HEK293 (cell line): Measurements from ENCODE around the gene WRAP53.

Experiments used
- BCL11B ChIP-seq: fragments of 450-650 bp; formaldehyde crosslinking; IDR thresholded peaks from 2 replicates; pipeline ENCODE4 v1.5.1; 2016; ENCODE audit warnings: low read depth, missing biosample characterization, missing genetic modification characterization
- KLF10 ChIP-seq: fragments of 450-650 bp; IDR thresholded peaks from 2 replicates; pipeline ENCODE4 v1.5.1; 2018; ENCODE audit warnings: missing biosample characterization, mild to moderate bottlenecking, missing genetic modification characterization
- SP2 ChIP-seq: fragments of 450-650 bp; formaldehyde crosslinking; IDR thresholded peaks from 2 replicates; pipeline ENCODE4 v1.5.1; 2016; ENCODE audit warnings: missing biosample characterization, missing genetic modification characterization
- TRIM28 ChIP-seq: IDR thresholded peaks from 2 replicates; pipeline ENCODE4 v1.6.1; 2011; ENCODE audit warnings: low read length, control low read depth, borderline replicate concordance
- ZBTB7A ChIP-seq: fragments of 450-650 bp; formaldehyde crosslinking; IDR thresholded peaks from 2 replicates; pipeline ENCODE4 v1.5.1; 2016; ENCODE audit warnings: low read depth, missing biosample characterization, missing genetic modification characterization
- ZFHX2 ChIP-seq: fragments of 450-650 bp; formaldehyde crosslinking; conservative IDR thresholded peaks from 2 replicates; pipeline ENCODE4 v1.5.1; 2016; ENCODE audit warnings: missing biosample characterization, missing genetic modification characterization
- ZFP37 ChIP-seq: fragments of 450-650 bp; formaldehyde crosslinking; IDR thresholded peaks from 2 replicates; pipeline ENCODE4 v1.5.1; 2016; ENCODE audit warnings: missing biosample characterization, missing genetic modification characterization
- ZNF121 ChIP-seq: fragments of 450-650 bp; formaldehyde crosslinking; IDR thresholded peaks from 2 replicates; pipeline ENCODE4 v1.5.1; 2016; ENCODE audit warnings: missing biosample characterization, missing genetic modification characterization
- ZNF138 ChIP-seq: fragments of 450-650 bp; formaldehyde crosslinking; IDR thresholded peaks from 2 replicates; pipeline ENCODE4 v1.5.1; 2016; ENCODE audit warnings: missing biosample characterization, missing genetic modification characterization, borderline replicate concordance
- ZNF19 ChIP-seq: fragments of 450-650 bp; formaldehyde crosslinking; IDR thresholded peaks from 2 replicates; pipeline ENCODE4; 2016; ENCODE audit warnings: missing biosample characterization, missing genetic modification characterization, low read depth
- ZNF223 ChIP-seq: fragments of 450-650 bp; formaldehyde crosslinking; IDR thresholded peaks from 2 replicates; pipeline ENCODE4 v1.5.1; 2016; ENCODE audit warnings: missing biosample characterization, missing genetic modification characterization
- ZNF311 ChIP-seq: fragments of 450-650 bp; formaldehyde crosslinking; IDR thresholded peaks from 2 replicates; pipeline ENCODE4 v1.5.1; 2017; ENCODE audit warnings: missing biosample characterization, missing genetic modification characterization, borderline replicate concordance
- ZNF324 ChIP-seq: fragments of 450-650 bp; formaldehyde crosslinking; IDR thresholded peaks from 2 replicates; pipeline ENCODE4 v1.5.1; 2016; ENCODE audit warnings: missing biosample characterization, missing genetic modification characterization
- ZNF544 ChIP-seq: fragments of 450-650 bp; formaldehyde crosslinking; IDR thresholded peaks from 2 replicates; pipeline ENCODE4 v1.5.0; 2017; ENCODE audit warnings: missing biosample characterization, missing genetic modification characterization
- ZNF571 ChIP-seq: fragments of 450-650 bp; formaldehyde crosslinking; IDR thresholded peaks from 2 replicates; pipeline ENCODE4 v1.5.0; 2017; ENCODE audit warnings: missing biosample characterization, missing genetic modification characterization
- ZNF626 ChIP-seq: fragments of 450-650 bp; sonication (Bioruptor Pico); formaldehyde crosslinking; IDR thresholded peaks from 2 replicates; pipeline ENCODE4 v1.5.1; 2018; ENCODE audit warnings: missing biosample characterization, missing genetic modification characterization, inconsistent platforms
- ZNF658 ChIP-seq: fragments of 450-650 bp; formaldehyde crosslinking; IDR thresholded peaks from 2 replicates; pipeline ENCODE4; 2016; ENCODE audit warnings: missing biosample characterization, missing genetic modification characterization
- ZNF660 ChIP-seq: fragments of 450-650 bp; IDR thresholded peaks from 2 replicates; pipeline ENCODE4 v1.5.1; 2018; ENCODE audit warnings: missing biosample characterization, mild to moderate bottlenecking, missing genetic modification characterization
- ZNF76 ChIP-seq: fragments of 450-650 bp; formaldehyde crosslinking; IDR thresholded peaks from 2 replicates; pipeline ENCODE4; 2016; ENCODE audit warnings: low read depth, missing biosample characterization, missing genetic modification characterization, borderline replicate concordance
- ZNF777 ChIP-seq: fragments of 450-650 bp; formaldehyde crosslinking; IDR thresholded peaks from 2 replicates; pipeline ENCODE4 v1.5.1; 2017; ENCODE audit warnings: missing biosample characterization, missing genetic modification characterization, borderline replicate concordance
- TF ChIP-seq, protein P1 (sequence below): fragments of 450-650 bp; formaldehyde crosslinking; IDR thresholded peaks from 2 replicates; pipeline ENCODE4 v1.5.1; 2017; ENCODE audit warnings: missing biosample characterization, mild to moderate bottlenecking, missing genetic modification characterization, moderate library complexity
- TF ChIP-seq, protein P2 (sequence below): fragments of 450-650 bp; formaldehyde crosslinking; IDR thresholded peaks from 2 replicates; pipeline ENCODE4 v1.5.1; 2017; ENCODE audit warnings: missing biosample characterization, missing genetic modification characterization
- TF ChIP-seq, protein P3 (sequence below): fragments of 450-650 bp; formaldehyde crosslinking; conservative IDR thresholded peaks from 2 replicates; pipeline ENCODE4 v1.5.1; 2016; ENCODE audit warnings: low read depth, missing biosample characterization, missing genetic modification characterization
- TF ChIP-seq, protein P4 (sequence below): fragments of 450-650 bp; formaldehyde crosslinking; IDR thresholded peaks from 2 replicates; pipeline ENCODE4 v1.5.1; 2016; ENCODE audit warnings: missing biosample characterization, missing genetic modification characterization
- TF ChIP-seq, protein P5 (sequence below): fragments of 450-650 bp; formaldehyde crosslinking; IDR thresholded peaks from 2 replicates; pipeline ENCODE4 v1.5.1; 2016; ENCODE audit warnings: missing biosample characterization, missing genetic modification characterization
- TF ChIP-seq, protein P6 (sequence below): fragments of 450-650 bp; formaldehyde crosslinking; IDR thresholded peaks from 2 replicates; pipeline ENCODE4 v1.5.1; 2016; ENCODE audit warnings: missing biosample characterization, missing genetic modification characterization
- TF ChIP-seq, protein P7 (sequence below): IDR thresholded peaks from 2 replicates; pipeline ENCODE4 v1.6.1; 2011; ENCODE audit warnings: mild to moderate bottlenecking, low read depth, low read length, borderline replicate concordance

WRAP53 gene

DNA sequence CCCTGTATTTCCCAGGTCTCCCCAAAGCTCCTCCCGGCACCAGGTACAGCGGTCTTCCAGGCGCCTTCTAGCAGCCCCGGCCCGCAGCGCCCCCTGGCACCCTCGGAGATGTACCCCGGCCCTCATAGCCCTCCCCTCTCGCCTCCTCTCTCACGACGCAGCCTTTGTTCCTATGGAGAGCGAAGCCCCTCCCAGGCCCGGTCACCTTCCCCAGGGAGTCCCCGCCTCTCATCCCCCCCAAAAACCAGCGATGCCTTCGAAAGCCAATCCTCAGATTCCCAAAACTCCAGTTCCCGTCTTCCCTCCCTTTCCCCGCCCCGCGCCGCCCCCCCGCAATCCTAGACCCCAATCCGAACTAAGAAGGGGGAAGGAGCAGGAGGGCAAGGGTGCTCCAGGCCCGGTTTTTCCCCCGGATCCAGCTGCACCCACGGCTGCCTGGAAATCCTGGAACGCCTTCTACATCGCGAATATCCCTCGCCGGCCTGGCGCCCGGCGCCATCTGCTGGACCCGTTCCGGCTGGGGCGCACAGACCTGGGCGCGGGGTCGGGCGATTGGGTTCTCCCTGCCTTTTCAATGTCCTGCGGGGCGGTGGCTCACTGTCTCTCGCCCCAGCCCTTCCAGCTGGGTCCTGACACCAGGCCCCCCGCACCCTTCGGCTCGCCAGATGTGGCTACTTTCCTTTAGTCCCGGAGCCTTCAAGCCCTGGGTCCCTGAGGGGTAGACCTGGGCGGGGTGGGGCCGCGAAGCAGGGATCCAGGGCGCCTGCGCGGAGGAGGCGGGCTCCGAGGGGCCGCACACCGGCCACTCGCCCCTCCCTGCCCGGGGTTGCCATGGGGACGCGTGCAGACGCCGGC is 28.9 kb downstream of the WRAP53 start, which contains the start of gene DNAH2 (continued):
- TF ChIP-seq ZNF76, result peak; percentile 88
- peak; percentile 90 for TF ChIP-seq KLF10 (tag by site-specific recombination)
- TF ChIP-seq ZNF138 (tag by site-specific recombination), result no peak
- TF ChIP-seq ZNF626 (tag by site-specific recombination), result no peak
- TF ChIP-seq ZNF121 (tag by site-specific recombination), result peak; percentile 59; the same call in 1 of the 2 replicates
- 0 out of 2 replicates have a peak, but pooled peaks have one; percentile 38 for TF ChIP-seq TRIM28
- TF ChIP-seq, protein P1, sequence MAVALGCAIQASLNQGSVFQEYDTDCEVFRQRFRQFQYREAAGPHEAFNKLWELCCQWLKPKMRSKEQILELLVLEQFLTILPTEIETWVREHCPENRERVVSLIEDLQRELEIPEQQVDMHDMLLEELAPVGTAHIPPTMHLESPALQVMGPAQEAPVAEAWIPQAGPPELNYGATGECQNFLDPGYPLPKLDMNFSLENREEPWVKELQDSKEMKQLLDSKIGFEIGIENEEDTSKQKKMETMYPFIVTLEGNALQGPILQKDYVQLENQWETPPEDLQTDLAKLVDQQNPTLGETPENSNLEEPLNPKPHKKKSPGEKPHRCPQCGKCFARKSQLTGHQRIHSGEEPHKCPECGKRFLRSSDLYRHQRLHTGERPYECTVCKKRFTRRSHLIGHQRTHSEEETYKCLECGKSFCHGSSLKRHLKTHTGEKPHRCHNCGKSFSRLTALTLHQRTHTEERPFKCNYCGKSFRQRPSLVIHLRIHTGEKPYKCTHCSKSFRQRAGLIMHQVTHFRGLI (tag by site-specific recombination), result peak; percentile 60; the same call in 1 of the 2 replicates
- TF ChIP-seq ZNF777 (tag by site-specific recombination), result peak; percentile 76; the same call in 1 of the 2 replicates
- 0 out of 2 replicates have a peak, but pooled peaks have one; percentile 56 for TF ChIP-seq ZNF223 (tag by site-specific recombination)
- TF ChIP-seq, protein P2, sequence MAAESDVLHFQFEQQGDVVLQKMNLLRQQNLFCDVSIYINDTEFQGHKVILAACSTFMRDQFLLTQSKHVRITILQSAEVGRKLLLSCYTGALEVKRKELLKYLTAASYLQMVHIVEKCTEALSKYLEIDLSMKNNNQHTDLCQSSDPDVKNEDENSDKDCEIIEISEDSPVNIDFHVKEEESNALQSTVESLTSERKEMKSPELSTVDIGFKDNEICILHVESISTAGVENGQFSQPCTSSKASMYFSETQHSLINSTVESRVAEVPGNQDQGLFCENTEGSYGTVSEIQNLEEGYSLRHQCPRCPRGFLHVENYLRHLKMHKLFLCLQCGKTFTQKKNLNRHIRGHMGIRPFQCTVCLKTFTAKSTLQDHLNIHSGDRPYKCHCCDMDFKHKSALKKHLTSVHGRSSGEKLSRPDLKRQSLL (tag by site-specific recombination), result peak; percentile 62; the same call in 1 of the 2 replicates
- TF ChIP-seq, protein P3, sequence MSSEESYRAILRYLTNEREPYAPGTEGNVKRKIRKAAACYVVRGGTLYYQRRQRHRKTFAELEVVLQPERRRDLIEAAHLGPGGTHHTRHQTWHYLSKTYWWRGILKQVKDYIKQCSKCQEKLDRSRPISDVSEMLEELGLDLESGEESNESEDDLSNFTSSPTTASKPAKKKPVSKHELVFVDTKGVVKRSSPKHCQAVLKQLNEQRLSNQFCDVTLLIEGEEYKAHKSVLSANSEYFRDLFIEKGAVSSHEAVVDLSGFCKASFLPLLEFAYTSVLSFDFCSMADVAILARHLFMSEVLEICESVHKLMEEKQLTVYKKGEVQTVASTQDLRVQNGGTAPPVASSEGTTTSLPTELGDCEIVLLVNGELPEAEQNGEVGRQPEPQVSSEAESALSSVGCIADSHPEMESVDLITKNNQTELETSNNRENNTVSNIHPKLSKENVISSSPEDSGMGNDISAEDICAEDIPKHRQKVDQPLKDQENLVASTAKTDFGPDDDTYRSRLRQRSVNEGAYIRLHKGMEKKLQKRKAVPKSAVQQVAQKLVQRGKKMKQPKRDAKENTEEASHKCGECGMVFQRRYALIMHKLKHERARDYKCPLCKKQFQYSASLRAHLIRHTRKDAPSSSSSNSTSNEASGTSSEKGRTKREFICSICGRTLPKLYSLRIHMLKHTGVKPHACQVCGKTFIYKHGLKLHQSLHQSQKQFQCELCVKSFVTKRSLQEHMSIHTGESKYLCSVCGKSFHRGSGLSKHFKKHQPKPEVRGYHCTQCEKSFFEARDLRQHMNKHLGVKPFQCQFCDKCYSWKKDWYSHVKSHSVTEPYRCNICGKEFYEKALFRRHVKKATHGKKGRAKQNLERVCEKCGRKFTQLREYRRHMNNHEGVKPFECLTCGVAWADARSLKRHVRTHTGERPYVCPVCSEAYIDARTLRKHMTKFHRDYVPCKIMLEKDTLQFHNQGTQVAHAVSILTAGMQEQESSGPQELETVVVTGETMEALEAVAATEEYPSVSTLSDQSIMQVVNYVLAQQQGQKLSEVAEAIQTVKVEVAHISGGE (tag by site-specific recombination), result peak; percentile 66
- no peak for TF ChIP-seq ZNF544
- TF ChIP-seq, protein P4, sequence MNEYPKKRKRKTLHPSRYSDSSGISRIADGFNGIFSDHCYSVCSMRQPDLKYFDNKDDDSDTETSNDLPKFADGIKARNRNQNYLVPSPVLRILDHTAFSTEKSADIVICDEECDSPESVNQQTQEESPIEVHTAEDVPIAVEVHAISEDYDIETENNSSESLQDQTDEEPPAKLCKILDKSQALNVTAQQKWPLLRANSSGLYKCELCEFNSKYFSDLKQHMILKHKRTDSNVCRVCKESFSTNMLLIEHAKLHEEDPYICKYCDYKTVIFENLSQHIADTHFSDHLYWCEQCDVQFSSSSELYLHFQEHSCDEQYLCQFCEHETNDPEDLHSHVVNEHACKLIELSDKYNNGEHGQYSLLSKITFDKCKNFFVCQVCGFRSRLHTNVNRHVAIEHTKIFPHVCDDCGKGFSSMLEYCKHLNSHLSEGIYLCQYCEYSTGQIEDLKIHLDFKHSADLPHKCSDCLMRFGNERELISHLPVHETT (tag by site-specific recombination), result peak; percentile 95
- peak; percentile 66; the same call in 1 of the 2 replicates for TF ChIP-seq BCL11B (tag by site-specific recombination)
- TF ChIP-seq, protein P5, sequence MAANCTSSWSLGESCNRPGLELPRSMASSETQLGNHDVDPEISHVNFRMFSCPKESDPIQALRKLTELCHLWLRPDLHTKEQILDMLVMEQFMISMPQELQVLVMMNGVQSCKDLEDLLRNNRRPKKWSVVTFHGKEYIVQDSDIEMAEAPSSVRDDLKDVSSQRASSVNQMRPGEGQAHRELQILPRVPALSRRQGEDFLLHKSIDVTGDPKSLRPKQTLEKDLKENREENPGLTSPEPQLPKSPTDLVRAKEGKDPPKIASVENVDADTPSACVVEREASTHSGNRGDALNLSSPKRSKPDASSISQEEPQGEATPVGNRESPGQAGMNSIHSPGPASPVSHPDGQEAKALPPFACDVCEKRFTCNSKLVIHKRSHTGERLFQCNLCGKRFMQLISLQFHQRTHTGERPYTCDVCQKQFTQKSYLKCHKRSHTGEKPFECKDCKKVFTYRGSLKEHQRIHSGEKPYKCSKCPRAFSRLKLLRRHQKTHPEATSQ (tag by site-specific recombination), result peak; percentile 58; the same call in 1 of the 2 replicates
- peak; percentile 85 for TF ChIP-seq SP2
- no peak for TF ChIP-seq ZBTB7A (tag by site-specific recombination)
- TF ChIP-seq, protein P6, sequence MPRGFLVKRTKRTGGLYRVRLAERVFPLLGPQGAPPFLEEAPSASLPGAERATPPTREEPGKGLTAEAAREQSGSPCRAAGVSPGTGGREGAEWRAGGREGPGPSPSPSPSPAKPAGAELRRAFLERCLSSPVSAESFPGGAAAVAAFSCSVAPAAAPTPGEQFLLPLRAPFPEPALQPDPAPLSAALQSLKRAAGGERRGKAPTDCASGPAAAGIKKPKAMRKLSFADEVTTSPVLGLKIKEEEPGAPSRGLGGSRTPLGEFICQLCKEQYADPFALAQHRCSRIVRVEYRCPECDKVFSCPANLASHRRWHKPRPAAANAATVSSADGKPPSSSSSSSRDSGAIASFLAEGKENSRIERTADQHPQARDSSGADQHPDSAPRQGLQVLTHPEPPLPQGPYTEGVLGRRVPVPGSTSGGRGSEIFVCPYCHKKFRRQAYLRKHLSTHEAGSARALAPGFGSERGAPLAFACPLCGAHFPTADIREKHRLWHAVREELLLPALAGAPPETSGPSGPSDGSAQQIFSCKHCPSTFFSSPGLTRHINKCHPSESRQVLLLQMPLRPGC, result peak; percentile 89
- TF ChIP-seq ZNF324 (tag by site-specific recombination), result peak; percentile 99
- no peak for TF ChIP-seq ZNF19 (tag by site-specific recombination)
- TF ChIP-seq ZNF660 (tag by site-specific recombination), result peak; percentile 97; the same call in 1 of the 2 replicates
- peak; percentile 90 for TF ChIP-seq ZFHX2 (tag by site-specific recombination)
- peak; percentile 97 for TF ChIP-seq ZFP37 (tag by site-specific recombination)
- TF ChIP-seq ZNF571 (tag by site-specific recombination), result no peak
- TF ChIP-seq ZNF658 (tag by site-specific recombination), result no peak
- no peak for TF ChIP-seq ZNF311 (tag by site-specific recombination)
- TF ChIP-seq, protein P7, sequence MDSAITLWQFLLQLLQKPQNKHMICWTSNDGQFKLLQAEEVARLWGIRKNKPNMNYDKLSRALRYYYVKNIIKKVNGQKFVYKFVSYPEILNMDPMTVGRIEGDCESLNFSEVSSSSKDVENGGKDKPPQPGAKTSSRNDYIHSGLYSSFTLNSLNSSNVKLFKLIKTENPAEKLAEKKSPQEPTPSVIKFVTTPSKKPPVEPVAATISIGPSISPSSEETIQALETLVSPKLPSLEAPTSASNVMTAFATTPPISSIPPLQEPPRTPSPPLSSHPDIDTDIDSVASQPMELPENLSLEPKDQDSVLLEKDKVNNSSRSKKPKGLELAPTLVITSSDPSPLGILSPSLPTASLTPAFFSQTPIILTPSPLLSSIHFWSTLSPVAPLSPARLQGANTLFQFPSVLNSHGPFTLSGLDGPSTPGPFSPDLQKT, result no peak
